Fibroblast of the aortic adventitia (primary cell): ENCODE measurements around the gene CAMSAP1. TPM values are rescaled to one million over a fixed set of nuclear protein-coding genes. Genes with fewer than 3 reads are reported as not detected.

Experiments used
- DNase-seq: peaks from one replicate; pipeline ENCODE4 v3.0.0-alpha.2; 2010; ENCODE audit warnings: low read depth
- H3K4me3 ChIP-seq: 2 replicates; pipeline ENCODE4 v1.5.1; 2011; ENCODE audit warnings: low read depth, mild to moderate bottlenecking, control low read depth, low read length, moderate library complexity
- total RNA-seq: library from RNA; depleted of rRNA; stranded (reverse); fragments of >200 nt; gene quantifications from 2 replicates; pipeline ENCODE4 v1.2.3, GENCODE V29; 2012; ENCODE audit warnings: low replicate concordance
- TF ChIP-seq, protein P1 (sequence below): IDR thresholded peaks from 2 replicates; pipeline ENCODE4 v1.5.1; 2011; ENCODE audit warnings: mild to moderate bottlenecking, low read length, control low read depth, inconsistent platforms; ENCODE audit not compliant: insufficient read depth

The CAMSAP1 gene
- total RNA-seq, 1 donor = 15.7 TPM

DNA sequence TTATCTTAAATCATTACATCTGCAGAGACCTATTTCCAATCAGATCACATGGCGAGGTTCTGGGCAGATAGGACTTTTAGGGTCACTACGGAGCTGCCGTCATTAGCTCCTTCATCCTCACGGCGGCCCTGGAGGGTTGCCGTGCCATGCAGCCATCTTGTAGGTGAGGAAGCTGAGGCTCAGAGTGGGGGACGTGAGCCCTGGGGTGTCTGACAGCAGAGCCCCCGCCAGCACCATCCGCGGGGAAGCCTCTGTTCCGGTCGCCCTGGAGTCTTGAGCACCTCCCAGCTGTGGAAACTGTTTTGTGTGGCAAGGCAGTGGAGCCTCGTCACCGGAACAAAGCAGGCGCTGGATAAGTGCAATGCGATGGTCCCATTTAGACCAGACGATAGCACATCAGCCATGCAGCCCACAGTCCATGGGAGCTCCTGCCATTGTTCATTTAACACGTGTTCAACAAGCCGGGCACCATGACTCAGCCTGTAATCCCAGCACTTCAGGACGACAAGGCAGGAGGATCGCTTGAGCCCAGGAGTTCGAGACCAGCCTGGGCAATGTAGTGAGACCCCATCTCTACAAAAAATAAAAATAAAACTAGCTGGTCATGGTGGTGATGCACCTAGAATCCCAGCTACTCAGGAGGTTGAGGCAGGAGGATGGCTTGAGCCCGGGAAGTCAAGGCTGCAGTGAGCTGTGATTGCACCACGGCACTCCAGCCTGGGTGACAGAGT is 143.5 kb downstream of the CAMSAP1 start:
- no peak overlapping the region for H3K4me3 ChIP-seq
- DNase-seq = no peak
- TF ChIP-seq, protein P1, sequence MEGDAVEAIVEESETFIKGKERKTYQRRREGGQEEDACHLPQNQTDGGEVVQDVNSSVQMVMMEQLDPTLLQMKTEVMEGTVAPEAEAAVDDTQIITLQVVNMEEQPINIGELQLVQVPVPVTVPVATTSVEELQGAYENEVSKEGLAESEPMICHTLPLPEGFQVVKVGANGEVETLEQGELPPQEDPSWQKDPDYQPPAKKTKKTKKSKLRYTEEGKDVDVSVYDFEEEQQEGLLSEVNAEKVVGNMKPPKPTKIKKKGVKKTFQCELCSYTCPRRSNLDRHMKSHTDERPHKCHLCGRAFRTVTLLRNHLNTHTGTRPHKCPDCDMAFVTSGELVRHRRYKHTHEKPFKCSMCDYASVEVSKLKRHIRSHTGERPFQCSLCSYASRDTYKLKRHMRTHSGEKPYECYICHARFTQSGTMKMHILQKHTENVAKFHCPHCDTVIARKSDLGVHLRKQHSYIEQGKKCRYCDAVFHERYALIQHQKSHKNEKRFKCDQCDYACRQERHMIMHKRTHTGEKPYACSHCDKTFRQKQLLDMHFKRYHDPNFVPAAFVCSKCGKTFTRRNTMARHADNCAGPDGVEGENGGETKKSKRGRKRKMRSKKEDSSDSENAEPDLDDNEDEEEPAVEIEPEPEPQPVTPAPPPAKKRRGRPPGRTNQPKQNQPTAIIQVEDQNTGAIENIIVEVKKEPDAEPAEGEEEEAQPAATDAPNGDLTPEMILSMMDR = no peak

DNA sequence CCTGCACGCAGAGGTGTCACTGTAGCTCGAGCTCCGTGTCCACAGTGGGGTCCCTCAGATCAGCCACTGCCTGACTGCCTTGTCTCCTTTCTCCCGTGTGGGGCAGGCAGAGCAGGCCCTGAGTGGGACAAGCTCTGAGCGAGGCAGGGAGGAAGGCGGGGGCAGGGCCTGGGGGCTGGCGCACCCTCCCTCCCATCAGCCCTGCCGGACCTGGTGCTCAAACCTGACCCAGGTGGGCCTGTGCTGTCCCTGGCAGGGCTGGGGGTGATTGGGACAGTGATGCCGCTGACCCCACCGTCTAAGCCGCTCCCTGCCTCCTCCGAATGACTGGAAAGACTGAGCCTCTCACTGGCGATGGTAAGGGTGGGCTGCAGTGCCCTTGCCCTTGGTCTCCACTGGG is 144.4 kb downstream of the CAMSAP1 start:
- H3K4me3 ChIP-seq = no peak overlapping the region
- TF ChIP-seq, protein P1 = no peak

DNA sequence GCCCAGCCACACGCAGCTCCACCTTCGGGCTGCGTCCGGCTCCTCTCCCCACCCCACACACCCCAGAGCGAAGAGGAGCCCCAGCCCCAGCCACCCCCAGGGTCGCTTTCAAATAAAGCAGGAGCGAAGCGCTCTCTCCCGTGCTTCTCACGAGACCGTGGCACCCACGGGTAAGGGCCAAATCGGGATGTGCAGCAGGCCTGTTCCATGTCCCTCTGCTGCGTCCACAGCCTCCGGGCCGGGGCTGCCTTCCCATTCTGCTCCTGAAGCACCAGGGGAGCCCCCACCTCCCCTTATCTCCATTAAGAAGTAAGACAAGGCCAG is 145.5 kb downstream of the CAMSAP1 start:
- H3K4me3 ChIP-seq = no peak overlapping the region
- TF ChIP-seq, protein P1 = no peak
- no peak for DNase-seq

More for the DNA sequence above, 144.4 kb downstream of the CAMSAP1 start:
- no peak for DNase-seq

DNA sequence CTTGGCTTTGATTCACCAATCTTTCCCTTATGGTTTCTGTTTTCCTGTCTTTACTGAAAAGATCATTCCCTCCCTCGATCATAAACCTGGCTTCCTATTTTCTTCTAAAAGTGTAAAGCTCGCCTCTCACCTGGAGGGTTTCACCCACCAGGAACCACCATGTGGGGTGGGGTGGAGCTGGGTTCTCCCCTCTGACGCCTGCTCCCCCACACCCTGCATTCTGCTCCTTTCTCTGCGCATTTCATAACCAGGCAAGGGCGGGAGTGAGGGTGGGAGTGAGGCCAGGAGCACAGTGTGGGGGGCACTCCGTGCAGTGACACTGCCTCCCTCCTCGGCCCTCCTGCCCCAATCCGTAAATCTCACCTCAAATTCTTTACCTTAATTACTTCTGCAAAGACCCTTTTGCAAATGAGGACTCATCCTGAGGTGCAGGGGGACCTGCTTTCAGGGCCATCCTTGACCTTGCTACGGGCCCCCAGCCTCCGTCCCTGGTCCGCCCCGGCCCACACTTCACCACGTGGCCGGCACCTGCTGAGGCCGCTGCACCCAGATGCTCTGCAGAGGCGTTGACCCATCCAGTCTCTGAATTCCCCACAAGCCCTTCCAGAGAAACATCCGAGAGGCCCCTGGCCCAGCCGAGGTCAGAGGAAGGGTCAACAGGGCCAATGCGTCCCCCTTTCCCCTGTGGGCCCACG is 146.0 kb downstream of the CAMSAP1 start:
- no peak for DNase-seq
- H3K4me3 ChIP-seq = no peak overlapping the region
- TF ChIP-seq, protein P1 = no peak

DNA sequence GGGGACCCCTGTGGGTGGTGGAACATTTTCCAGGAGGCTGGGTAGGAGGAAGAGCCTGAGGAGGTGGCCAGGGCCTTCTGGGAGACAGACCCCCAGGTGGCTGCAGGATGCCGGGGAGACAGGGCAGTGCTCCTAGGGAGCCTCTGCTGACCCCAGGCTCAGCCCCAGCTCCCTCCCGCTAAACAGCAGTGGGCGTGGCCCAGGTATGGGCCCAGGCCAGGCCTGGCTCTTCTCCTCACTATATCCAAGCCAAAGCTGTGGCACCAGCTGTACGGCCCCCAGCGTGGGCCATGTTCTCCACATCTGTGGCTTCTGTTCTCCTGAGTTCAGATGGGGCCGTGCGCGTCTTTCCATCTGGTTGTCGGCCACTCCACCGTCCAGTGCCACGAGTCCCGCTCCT is 146.9 kb downstream of the CAMSAP1 start:
- TF ChIP-seq, protein P1 = no peak
- no peak overlapping the region for H3K4me3 ChIP-seq
- no peak for DNase-seq

DNA sequence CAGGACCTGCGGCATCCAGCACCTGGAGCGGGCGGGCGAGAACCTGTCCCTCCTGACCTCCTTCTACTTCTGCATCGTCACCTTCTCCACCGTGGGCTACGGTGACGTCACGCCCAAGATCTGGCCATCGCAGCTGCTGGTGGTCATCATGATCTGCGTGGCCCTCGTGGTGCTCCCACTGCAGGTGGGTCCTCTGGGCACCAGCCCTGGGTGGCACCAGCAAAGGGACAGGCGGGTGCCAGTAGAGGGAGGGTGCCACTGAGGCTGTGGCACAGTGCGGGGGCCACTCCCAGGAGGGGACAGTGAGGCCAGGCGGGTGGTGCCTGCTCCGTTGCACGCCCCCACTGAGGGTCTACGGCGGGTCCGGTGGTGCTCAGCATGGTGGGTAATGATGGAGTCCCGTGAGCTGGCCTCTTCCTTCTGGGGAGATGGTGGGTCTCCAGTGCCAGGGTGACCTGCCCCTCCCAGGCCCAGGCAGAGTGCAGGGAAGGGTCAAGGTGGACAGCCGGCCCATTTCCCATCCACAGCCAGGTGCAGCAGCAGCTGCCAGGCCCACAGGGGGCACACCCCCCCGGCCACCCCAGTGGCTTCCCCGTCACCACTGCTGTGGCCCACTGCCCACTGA is 147.6 kb downstream of the CAMSAP1 start:
- TF ChIP-seq, protein P1 = no peak
- DNase-seq = no peak
- no peak overlapping the region for H3K4me3 ChIP-seq
